ENCODE data around the gene NTM.

GRCh38 chr11:131896978-131897615 is 526.7 kb downstream of the NTM start:
- TF ChIP-seq POLR2AphosphoS5 (IDR thresholded peaks at IDR 0.05; ENCODE audit: low read depth) (no peak), CTCF (IDR thresholded peaks at IDR 0.05; ENCODE audit: insufficient read depth, low read length) (no peak), REST (IDR thresholded peaks at IDR 0.05; ENCODE audit: insufficient replicate concordance, low read depth) (no peak), GABPA (IDR thresholded peaks at IDR 0.05; ENCODE audit: low read depth) (no peak)
